ENCODE measurements around the gene RAD23A.

RAD23A gene

DNA sequence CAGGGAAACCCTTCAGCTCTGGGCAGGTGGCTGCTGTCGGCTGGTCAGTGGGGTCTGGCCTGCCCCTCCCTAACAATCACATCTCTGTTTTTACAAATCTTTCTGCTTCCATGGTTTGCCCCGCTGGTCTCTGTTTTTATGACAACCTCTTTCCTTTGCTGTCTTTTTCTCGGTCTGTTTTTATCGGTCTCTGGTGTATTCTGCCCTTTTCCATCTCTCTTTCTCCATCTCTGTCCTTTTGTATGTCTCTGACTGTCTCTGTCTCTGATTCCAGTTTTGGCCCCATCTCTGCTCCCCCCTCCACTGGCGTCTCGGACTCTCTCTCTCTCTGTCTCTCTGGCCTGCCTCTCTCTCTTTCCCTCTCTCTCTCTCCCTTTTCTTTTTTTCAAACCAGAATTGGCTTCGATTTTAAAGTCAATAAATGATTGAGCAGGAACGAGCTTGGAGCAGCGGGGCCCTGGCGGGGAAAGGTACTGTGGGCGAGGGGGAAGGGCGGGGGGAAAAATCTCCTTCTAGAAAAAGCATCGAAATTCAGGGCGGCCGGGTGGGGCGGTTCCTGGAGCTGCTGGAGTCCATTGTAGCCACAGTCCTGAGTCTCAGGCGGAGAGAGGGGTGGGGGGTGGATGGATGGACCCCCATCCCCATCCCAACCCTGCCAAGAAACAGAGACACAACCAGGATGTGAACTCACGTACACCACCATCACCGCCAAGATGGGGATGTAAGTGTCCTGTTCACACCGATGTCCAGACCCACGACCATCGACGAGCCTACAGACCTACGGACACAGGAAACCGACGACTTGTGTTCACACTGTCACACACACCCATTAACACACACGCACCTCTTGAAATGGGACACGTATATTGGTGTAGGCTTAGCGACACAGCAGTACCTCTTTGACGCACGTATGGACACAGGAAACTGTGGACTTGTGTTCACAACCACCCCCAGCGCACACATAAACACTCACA is 52.6 kb downstream of the RAD23A start:
- peak overlapping the region; percentile 36 to 72 for H3K9ac ChIP-seq (ENCODE audit: low read length in 2 of 2)
- H3K27ac ChIP-seq (ENCODE audit: low read length), result peak overlapping the region; percentile 95
- no peaks in the 10 kb centered on the region for H3K9me3 ChIP-seq (ENCODE audit: control insufficient read depth in 2 of 2, low read length in 2 of 2)
- peaks cover 71% of the 10 kb centered on the region for H3K4me1 ChIP-seq (ENCODE audit: control insufficient read depth, insufficient read depth, low read length)
- peak overlapping the region; percentile 87 to 90 for H3K4me3 ChIP-seq (ENCODE audit: low read length in 2 of 2)
- H3K36me3 ChIP-seq (ENCODE audit: control insufficient read depth in 2 of 2, insufficient read depth in 2 of 2, low read length in 2 of 2), result peaks cover 0 to 10% of the 10 kb centered on the region in 2 donors
- no peaks in the 10 kb centered on the region for H3K27me3 ChIP-seq (ENCODE audit: control insufficient read depth in 1 of 2, insufficient read depth in 2 of 2, low read length in 2 of 2)

DNA sequence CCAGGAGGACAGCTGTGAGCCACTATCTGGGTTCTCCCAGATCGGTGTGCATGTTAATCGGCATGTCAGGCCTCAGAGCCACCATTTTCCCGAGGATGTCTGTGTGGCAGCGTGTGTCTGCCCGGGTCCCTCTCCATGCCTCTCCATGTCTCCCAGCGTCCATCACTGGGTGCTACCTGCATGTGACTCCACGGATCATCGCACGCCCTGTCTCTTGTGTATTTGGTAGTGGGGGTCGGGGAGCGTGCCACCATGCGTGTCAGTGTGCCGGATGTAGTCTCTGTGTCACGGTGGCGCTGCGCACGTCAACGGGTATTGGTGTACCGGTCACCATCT is 55.5 kb downstream of the RAD23A start:
- peak overlapping the region; percentile 95 for H3K27ac ChIP-seq (ENCODE audit: low read length)
- H3K4me1 ChIP-seq (ENCODE audit: control insufficient read depth, insufficient read depth, low read length), result peaks cover 91% of the 10 kb centered on the region
- H3K36me3 ChIP-seq (ENCODE audit: control insufficient read depth in 2 of 2, insufficient read depth in 2 of 2, low read length in 2 of 2), result peaks cover 0 to 10% of the 10 kb centered on the region in 2 donors
- peak overlapping the region; percentile 62 to 66 for H3K9ac ChIP-seq (ENCODE audit: low read length in 2 of 2)
- H3K9me3 ChIP-seq (ENCODE audit: control insufficient read depth in 2 of 2, low read length in 2 of 2), result no peaks in the 10 kb centered on the region
- H3K27me3 ChIP-seq (ENCODE audit: control insufficient read depth in 1 of 2, insufficient read depth in 2 of 2, low read length in 2 of 2), result no peaks in the 10 kb centered on the region
- peak overlapping the region; percentile 55 to 67 for H3K4me3 ChIP-seq (ENCODE audit: low read length in 2 of 2)

DNA sequence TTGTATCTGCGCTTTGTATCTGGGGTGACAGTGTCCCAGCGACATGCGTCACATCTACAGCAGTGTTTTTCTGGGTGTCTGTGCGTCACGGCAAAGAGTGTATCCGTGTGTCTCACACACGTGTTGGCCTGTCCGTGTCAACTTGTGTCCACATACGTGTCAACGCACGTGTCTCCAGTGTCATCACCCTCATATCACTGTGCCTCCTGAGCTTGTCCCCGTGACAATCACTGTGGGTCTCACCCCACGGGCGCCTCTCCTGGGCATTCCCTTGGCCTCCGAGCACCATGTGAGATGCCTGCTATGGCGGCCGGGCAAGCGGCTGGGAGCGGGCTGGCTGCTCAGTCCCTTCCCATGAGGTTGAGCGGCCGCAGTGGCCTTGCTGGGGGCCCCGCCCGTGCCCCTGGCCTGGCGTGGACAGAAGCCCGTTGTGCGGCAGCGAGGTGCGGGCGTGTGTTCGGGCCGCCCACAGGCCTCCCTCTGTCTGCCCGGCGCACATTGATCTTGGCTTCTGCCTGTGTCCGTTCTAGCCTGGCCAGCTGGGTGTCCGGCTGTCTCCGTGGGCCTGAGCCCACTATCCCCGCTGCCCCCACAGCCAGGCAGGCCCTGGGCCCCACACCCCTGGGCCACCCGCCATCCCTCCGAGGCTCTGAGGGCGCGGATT is 56.0 kb downstream of the RAD23A start:
- H3K4me1 ChIP-seq (ENCODE audit: control insufficient read depth, insufficient read depth, low read length), result peaks cover 94% of the 10 kb centered on the region
- peak overlapping the region; percentile 95 for H3K27ac ChIP-seq (ENCODE audit: low read length)
- no peaks in the 10 kb centered on the region for H3K9me3 ChIP-seq (ENCODE audit: control insufficient read depth in 2 of 2, low read length in 2 of 2)
- H3K9ac ChIP-seq (ENCODE audit: low read length in 2 of 2), result peak overlapping the region; percentile 62 to 66
- H3K27me3 ChIP-seq (ENCODE audit: control insufficient read depth in 1 of 2, insufficient read depth in 2 of 2, low read length in 2 of 2), result no peaks in the 10 kb centered on the region
- peak overlapping the region; percentile 55 to 67 for H3K4me3 ChIP-seq (ENCODE audit: low read length in 2 of 2)
- H3K36me3 ChIP-seq (ENCODE audit: control insufficient read depth in 2 of 2, insufficient read depth in 2 of 2, low read length in 2 of 2), result peaks cover 0 to 10% of the 10 kb centered on the region in 2 donors

DNA sequence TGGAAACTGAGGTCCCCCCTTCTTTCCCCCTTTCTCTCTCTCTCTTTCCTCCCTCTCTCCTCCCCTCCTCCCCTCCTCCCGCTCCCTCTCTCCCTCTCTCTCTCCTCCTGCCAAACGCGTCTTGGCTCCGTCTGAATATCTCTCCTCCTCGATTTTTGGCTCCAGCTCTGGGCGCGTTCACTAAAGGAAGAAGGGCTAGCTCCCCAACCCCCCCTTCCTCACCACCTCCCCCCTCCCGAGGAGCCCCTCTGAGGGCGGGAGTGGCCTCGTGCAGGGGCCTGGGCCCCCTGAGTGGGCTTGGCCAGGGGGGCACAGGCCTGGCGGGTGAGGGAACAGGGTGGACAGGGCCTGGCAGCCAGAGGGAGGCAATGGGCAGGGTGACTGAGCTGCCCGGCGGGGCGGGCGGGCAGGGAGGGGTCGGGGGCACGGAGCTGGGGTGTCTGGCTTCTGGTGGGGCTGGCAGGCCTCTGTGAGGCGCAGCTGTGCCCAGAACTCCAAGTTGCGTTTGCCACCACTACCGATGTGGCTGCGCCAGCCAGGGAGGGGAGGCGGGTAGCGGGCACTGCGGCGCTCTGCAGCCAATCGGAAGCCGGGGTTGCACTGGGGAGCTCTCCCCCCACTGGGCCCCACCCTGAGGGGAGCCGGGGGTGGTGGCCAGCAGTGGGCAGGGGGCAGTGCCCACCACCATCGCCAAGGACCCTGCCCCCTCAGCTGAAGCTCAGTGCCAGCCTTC is 56.7 kb downstream of the RAD23A start:
- Histone ChIP-seq H3K4me3 (ENCODE audit: low read length in 2 of 2) (peak overlapping the region; percentile 47 to 69), H3K27ac (ENCODE audit: low read length) (peak overlapping the region; percentile 95), H3K9ac (ENCODE audit: low read length in 2 of 2) (peak overlapping the region; percentile 62 to 74), H3K27me3 (ENCODE audit: control insufficient read depth in 1 of 2, insufficient read depth in 2 of 2, low read length in 2 of 2) (no peaks in the 10 kb centered on the region), H3K9me3 (ENCODE audit: control insufficient read depth in 2 of 2, low read length in 2 of 2) (no peaks in the 10 kb centered on the region), H3K36me3 (ENCODE audit: control insufficient read depth in 2 of 2, insufficient read depth in 2 of 2, low read length in 2 of 2) (peaks cover 0 to 10% of the 10 kb centered on the region in 2 donors), H3K4me1 (ENCODE audit: control insufficient read depth, insufficient read depth, low read length) (peaks cover 94% of the 10 kb centered on the region)

DNA sequence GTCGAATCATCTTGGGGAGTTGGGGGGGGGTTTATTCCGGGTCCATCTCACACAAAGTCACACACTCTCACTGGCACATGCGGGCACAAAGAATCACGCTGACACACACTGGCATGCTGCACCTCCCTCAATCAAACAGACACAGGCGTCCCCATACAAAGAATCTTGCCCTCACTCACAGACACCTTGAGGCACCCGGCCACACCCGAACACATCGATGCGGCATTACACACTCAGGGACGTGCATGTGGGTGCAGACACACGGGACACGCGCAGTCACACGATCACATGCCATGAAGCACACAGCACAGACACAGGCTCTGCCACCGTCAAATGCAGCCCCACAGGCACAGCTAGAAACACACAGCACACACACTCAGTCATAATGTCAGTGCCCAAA is 57.4 kb downstream of the RAD23A start:
- Histone ChIP-seq H3K9ac (ENCODE audit: low read length in 2 of 2) (peak overlapping the region; percentile 62 to 74), H3K27me3 (ENCODE audit: control insufficient read depth in 1 of 2, insufficient read depth in 2 of 2, low read length in 2 of 2) (no peaks in the 10 kb centered on the region), H3K4me1 (ENCODE audit: control insufficient read depth, insufficient read depth, low read length) (peaks cover 93% of the 10 kb centered on the region), H3K36me3 (ENCODE audit: control insufficient read depth in 2 of 2, insufficient read depth in 2 of 2, low read length in 2 of 2) (peaks cover 0 to 10% of the 10 kb centered on the region in 2 donors), H3K27ac (ENCODE audit: low read length) (peak overlapping the region; percentile 95), H3K9me3 (ENCODE audit: control insufficient read depth in 2 of 2, low read length in 2 of 2) (no peaks in the 10 kb centered on the region), H3K4me3 (ENCODE audit: low read length in 2 of 2) (peak overlapping the region; percentile 31 to 69)
